PC-3 (cell line): ENCODE measurements around the gene PSKH1. TPM values are rescaled to one million over a fixed set of nuclear protein-coding genes. Genes with fewer than 3 reads are reported as not detected.

ENCODE experiments used
- ATAC-seq: fragments of 200-7000 bp; cut with Tn5 transposase; 2 replicates; pipeline ENCODE4 v1.9.1; 2020; ENCODE audit warnings: mild to moderate bottlenecking, moderate library complexity
- BruUV-seq: library from RNA; stranded (reverse); fragments of 400-500 nt; replicated peaks from 2 replicates; lab custom pipeline; 2021; lab: Mats Ljungman, UMichigan
- CTCF ChIA-PET: fragments of 300-600 bp; sonication (Branson Sonifier 250); formaldehyde crosslinking; loops from one replicate; lab custom pipeline; 2022; ENCODE audit warnings: antibody characterized with exemption; lab: Charles Lee
- POLR2A ChIA-PET: fragments of 300-600 bp; sonication (Branson Sonifier 250); formaldehyde crosslinking; loops from one replicate; lab custom pipeline; 2022; ENCODE audit warnings: antibody characterized with exemption; ENCODE audit not compliant: unreplicated experiment; lab: Charles Lee
- DNase-seq: peaks from one replicate; pipeline ENCODE4 v3.0.0-alpha.2; 2015
- H2AFZ ChIP-seq: fragments of 300-600 bp; sonication (generic); 2 replicates; pipeline ENCODE4 v1.6.0; 2016; ENCODE audit warnings: antibody characterized with exemption, low read length
- H3F3A ChIP-seq: fragments of 300-600 bp; sonication (generic); one replicate; pipeline ENCODE4 v1.6.0; 2017; ENCODE audit warnings: antibody characterized with exemption, low read length, control low read depth, mild to moderate bottlenecking; ENCODE audit not compliant: unreplicated experiment
- H3K27ac ChIP-seq: fragments of 300-600 bp; sonication (generic); 2 replicates; pipeline ENCODE4 v1.5.1; 2016; ENCODE audit warnings: mild to moderate bottlenecking, low read length
- H3K27me3 ChIP-seq: fragments of 300-600 bp; sonication (generic); 2 replicates; pipeline ENCODE4 v1.6.1; 2016; ENCODE audit warnings: low read length, mixed read lengths
- H3K36me3 ChIP-seq: fragments of 300-600 bp; sonication (generic); 2 replicates; pipeline ENCODE4 v1.6.1; 2016; ENCODE audit warnings: low read depth, mixed run types, low read length, mixed read lengths
- H3K4me1 ChIP-seq: fragments of 300-600 bp; sonication (generic); 2 replicates; pipeline ENCODE4 v1.5.1; 2016; ENCODE audit warnings: low read length; ENCODE audit not compliant: insufficient read depth
- H3K4me2 ChIP-seq: fragments of 300-600 bp; sonication (generic); 2 replicates; pipeline ENCODE4 v1.6.0; 2016; ENCODE audit warnings: low read length
- H3K4me3 ChIP-seq: fragments of 300-600 bp; sonication (generic); 2 replicates; pipeline ENCODE4 v1.5.1; 2016; ENCODE audit warnings: mild to moderate bottlenecking, low read length, mixed read lengths
- H3K79me2 ChIP-seq: fragments of 300-600 bp; sonication (generic); 2 replicates; pipeline ENCODE4 v1.6.1; 2017; ENCODE audit warnings: low read length, mixed read lengths
- H3K9ac ChIP-seq: fragments of 300-600 bp; sonication (generic); 2 replicates; pipeline ENCODE4 v1.6.0; 2016; ENCODE audit warnings: mild to moderate bottlenecking, low read length
- H3K9me2 ChIP-seq: fragments of 300-600 bp; sonication (generic); replicated peaks from 2 replicates; pipeline ENCODE4 v1.6.1; 2016; ENCODE audit warnings: mixed run types, low read length, mixed read lengths
- H3K9me3 ChIP-seq: fragments of 300-600 bp; sonication (generic); 2 replicates; pipeline ENCODE4 v1.6.1; 2016; ENCODE audit warnings: low read length, mixed read lengths
- H4K20me1 ChIP-seq: fragments of 300-600 bp; sonication (generic); 2 replicates; pipeline ENCODE4 v1.6.1; 2016; ENCODE audit warnings: low read length, mixed read lengths
- CTCF ChIP-seq: fragments of 300-600 bp; sonication (generic); conservative IDR thresholded peaks from 2 replicates; pipeline ENCODE4 v1.5.1; 2017; ENCODE audit warnings: antibody characterized with exemption, low read depth, mild to moderate bottlenecking, low read length
- EZH2 ChIP-seq: fragments of 300-600 bp; sonication (generic); IDR thresholded peaks from one replicate; pipeline ENCODE4 v1.6.1; 2017; ENCODE audit warnings: antibody characterized with exemption, mild to moderate bottlenecking, low read length; ENCODE audit not compliant: unreplicated experiment
- EZH2phosphoT487 ChIP-seq: fragments of 300-600 bp; sonication (generic); IDR thresholded peaks from 2 replicates; pipeline ENCODE4 v1.6.1; 2018; ENCODE audit warnings: mild to moderate bottlenecking, antibody characterized with exemption, low read length, borderline replicate concordance
- intact Hi-C: fragments of 100-400 bp; cut with micrococcal nuclease; formaldehyde crosslinking; loops from 2 replicates; pipeline ENCODE4 v1.9.0; 2023
- total RNA-seq: library from RNA; depleted of rRNA; stranded (reverse); fragments of >200 nt; gene quantifications from 2 replicates; pipeline ENCODE4 v1.2.3, GENCODE V29; 2014

The PSKH1 gene
- total RNA-seq, 1 experiment from 2014 or later, result 6.6 TPM

GRCh38 chr16:67930678-67931211 is 37.7 kb downstream of the PSKH1 start:
- Histone ChIP-seq H3F3A (no peaks in the 10 kb centered on the region), H3K27me3 (no peaks in the 10 kb centered on the region), H2AFZ (no peak overlapping the region), H3K4me3 (no peak overlapping the region), H3K4me2 (no peak overlapping the region), H4K20me1 (no peaks in the 10 kb centered on the region), H3K36me3 (no peaks in the 10 kb centered on the region), H3K27ac (no peak overlapping the region), H3K9ac (no peak overlapping the region), H3K79me2 (peaks cover 13% of the 10 kb centered on the region), H3K4me1 (peaks cover 23% of the 10 kb centered on the region), H3K9me2 (no peaks in the 10 kb centered on the region), H3K9me3 (no peaks in the 10 kb centered on the region)
- DNase-seq, result no peak
- no TSS peak for BruUV-seq
- intact Hi-C loops, result no loop called here
- TF ChIP-seq CTCF, result no peak
- no peak for TF ChIP-seq EZH2
- no peak for TF ChIP-seq EZH2phosphoT487
- ChIA-PET CTCF (no interaction called here), POLR2A (no interaction called here)
- ATAC-seq, result no peak

- TF ChIP-seq EZH2 (no peak), CTCF (no peak), EZH2phosphoT487 (no peak)
- Histone ChIP-seq H3K4me3 (no peak within 1 kb of the TSS), H3K9me2 (no peaks in the 10 kb centered on the region), H3F3A (no peaks in the 10 kb centered on the region), H3K27me3 (no peaks in the 10 kb centered on the region), H3K36me3 (no peaks in the 10 kb centered on the region), H3K4me1 (peaks cover 12% of the 10 kb centered on the region), H3K79me2 (peaks cover 24% of the 10 kb centered on the region), H4K20me1 (no peaks in the 10 kb centered on the region), H3K9ac (no peak within 1 kb of the TSS), H3K9me3 (no peaks in the 10 kb centered on the region), H3K27ac (no peak within 1 kb of the TSS), H3K4me2 (no peak within 1 kb of the TSS), H2AFZ (no peak within 1 kb of the TSS)
- ChIA-PET CTCF (no interaction called here), POLR2A (no interaction called here)
- BruUV-seq, result no TSS peak
- ATAC-seq (no peak), DNase-seq (no peak)
- intact Hi-C loops, result no loop called here
Measured at GRCh38 chr16:67931712-67932461, 38.8 kb downstream of the PSKH1 start, which contains the start of gene CTRL. CTRL (minus strand) TSS chr16:67931862; CDS start chr16:67931852, 10 bp downstream.

GRCh38 chr16:67932462-67932840 is 39.4 kb downstream of the PSKH1 start:
- H4K20me1 ChIP-seq, result no peaks in the 10 kb centered on the region
- intact Hi-C loops, result no loop called here
- H3K9me2 ChIP-seq, result no peaks in the 10 kb centered on the region
- BruUV-seq, result no TSS peak
- POLR2A ChIA-PET, result no interaction called here
- DNase-seq (no peak), ATAC-seq (no peak)
- peaks cover 14% of the 10 kb centered on the region; the same call in 1 of the 2 replicates for H3K4me1 ChIP-seq
- H3K4me3 ChIP-seq, result no peak overlapping the region
- H3K79me2 ChIP-seq, result peaks cover 30% of the 10 kb centered on the region
- no peak for TF ChIP-seq EZH2
- no peak for TF ChIP-seq EZH2phosphoT487
- no peak for TF ChIP-seq CTCF
- H3K36me3 ChIP-seq, result no peaks in the 10 kb centered on the region
- H3F3A ChIP-seq, result no peaks in the 10 kb centered on the region
- no peak overlapping the region for H3K27ac ChIP-seq
- no peak overlapping the region for H2AFZ ChIP-seq
- H3K4me2 ChIP-seq, result no peak overlapping the region
- no peak overlapping the region for H3K9ac ChIP-seq
- no peaks in the 10 kb centered on the region for H3K9me3 ChIP-seq
- no peaks in the 10 kb centered on the region for H3K27me3 ChIP-seq
- CTCF ChIA-PET, result no interaction called here
